GM18873 (cell line): ENCODE measurements around the gene NUB1.

ENCODE experiments used
- ATAC-seq: cut with Tn5 transposase; IDR thresholded peaks from one replicate; pipeline ENCODE4 v1.9.1; 2021; ENCODE audit warnings: mild to moderate bottlenecking, moderate library complexity, moderate number of reproducible peaks; ENCODE audit not compliant: unreplicated experiment, low FRiP score

Gene NUB1

DNA sequence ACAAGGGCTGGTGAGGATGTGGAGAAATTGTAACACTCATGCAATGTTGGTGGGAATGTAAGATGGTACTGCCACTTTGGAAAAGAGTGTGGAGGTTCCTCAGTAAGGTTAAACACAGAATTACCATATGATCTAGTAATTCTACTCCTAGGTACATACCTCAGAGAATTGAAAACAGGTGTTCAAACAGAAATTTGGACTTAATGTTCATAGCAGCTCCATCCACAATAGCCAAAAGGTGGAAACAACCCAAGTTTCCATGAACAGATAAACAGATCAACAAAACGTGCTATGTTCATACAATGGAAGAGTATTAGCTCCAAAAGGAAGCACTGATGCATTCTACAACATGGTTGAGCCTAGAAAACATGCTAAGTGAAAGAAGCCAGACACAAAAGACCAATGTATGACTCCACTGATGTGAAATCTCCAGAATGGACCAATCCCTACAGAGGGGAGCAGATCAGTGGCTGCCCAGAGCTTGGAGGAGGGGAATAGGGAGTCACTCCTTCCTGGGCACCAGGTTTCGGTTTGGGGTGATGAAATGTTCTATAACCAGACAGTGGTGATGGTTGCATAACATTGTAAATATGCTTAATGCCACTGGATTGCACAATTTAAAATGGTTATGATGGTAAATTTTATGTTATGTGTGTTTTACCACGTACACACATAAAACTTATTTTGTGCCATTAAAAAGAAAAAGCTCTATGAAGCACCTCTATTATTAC is 73.9 kb downstream of the NUB1 start:
- ATAC-seq, result no peak

DNA sequence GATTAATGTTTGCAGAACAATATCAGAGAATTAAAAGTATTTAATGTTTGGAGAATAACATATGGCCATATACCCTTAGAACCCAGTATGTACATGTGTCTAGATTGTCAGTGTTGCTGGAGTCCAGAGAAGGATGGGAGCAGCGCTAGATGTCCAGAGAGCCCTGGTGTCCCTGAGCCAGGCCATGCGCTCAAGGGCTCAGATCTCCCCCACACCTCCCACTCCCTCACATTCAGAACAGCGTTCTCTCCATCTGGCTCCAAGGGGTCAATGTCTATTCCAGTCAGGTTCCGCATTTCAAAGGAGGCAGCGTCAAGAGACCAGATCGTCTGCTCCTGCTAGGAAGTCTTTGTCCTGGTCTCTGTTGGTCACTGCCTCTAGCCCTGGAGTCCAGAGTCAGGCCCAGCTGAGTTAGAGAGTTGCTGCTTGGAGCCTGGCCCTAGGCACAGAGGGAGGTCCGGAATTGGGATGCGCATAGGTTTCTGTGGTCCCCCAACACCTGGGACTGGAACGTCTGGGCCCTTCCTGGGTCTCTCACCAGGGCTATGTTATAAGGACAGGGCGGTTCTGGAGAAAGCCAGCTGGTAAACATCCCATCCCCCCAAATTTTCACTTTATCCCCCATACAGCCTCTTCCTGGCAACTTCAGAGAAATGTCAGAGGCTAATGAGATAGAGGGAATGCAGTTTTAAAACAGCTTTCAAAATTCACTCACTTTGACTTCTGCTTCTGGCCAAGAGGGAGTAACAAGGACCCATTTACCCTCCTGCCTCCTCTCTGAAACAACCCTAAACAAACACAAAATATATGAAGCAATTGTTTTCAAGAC is 74.7 kb downstream of the NUB1 start:
- ATAC-seq, result no peak

DNA sequence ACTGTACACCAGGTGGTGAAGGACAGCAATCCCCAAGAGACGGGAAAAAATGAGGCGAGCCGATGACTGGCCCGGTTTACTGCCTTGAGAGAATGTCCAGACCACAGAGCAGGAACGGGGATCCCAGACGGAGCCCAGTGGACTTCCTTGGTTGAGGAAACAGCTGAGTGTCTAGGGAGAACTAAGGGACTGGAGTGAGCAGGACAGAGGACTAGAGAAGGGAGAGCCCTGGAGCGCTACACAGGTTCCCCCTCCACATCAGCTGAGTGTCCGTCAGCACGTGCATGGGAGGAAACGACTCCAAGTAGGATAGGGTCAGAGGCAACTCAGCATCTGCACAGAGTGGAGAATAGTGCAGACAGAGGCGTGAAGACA is 75.3 kb downstream of the NUB1 start:
- no peak for ATAC-seq

DNA sequence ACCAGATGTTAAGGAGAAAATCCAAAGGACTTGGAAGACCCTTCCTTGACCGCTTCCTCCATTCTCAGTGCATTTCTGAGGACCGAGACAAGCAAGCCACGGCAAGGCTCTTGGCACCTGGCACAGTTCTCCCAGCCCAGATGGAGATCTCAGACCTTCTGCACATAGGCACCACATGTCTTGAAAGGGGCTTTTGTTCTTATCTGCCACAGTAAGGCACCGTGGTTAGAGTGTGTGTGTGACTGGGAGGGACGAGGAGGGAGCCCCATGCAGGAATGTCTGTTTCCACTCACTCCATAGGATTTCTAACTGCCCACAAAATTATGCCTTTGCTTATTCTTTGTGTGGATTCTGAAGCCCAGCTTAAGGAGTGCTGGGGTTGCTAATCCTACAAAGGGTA is 78.5 kb downstream of the NUB1 start:
- ATAC-seq, result no peak

DNA sequence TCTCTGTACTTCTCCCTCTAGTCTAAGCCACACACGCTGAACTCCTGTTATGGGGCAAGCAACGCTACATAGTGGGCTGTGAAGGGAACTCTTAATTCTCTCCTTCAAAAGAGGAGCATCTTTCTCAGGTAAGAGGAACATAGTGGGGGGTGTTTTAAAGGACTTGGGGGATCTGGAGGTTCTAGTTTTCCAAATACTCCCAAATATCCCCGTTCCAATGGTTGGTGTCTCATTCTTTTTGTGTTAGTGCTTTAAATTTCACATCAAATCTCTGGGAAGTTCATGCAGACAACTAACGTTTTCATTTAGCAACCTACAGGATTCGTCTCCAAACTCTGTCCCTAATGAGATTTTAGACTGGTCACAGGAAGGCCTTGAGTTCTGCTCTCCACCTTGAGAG is 80.6 kb downstream of the NUB1 start:
- no peak for ATAC-seq

DNA sequence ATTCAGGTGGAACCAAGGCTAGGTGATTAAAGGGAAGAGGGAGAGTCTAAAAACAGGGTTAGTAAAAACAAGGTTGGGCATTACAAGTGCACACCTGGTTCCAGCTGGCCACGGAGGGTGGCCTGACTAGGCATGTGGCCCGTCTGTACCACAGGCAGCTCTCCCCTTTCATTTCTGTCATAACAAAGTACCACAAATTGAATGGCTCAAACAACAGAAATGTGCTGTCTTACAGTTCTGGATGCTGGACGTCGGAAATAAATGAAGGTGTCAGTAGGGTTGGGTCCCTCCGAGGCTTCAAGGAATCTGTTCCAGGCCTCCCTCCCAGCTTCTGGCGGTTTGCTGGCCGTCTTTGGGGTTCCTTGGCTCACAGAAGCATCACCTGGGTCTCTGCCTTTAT is 81.6 kb downstream of the NUB1 start:
- no peak for ATAC-seq

DNA sequence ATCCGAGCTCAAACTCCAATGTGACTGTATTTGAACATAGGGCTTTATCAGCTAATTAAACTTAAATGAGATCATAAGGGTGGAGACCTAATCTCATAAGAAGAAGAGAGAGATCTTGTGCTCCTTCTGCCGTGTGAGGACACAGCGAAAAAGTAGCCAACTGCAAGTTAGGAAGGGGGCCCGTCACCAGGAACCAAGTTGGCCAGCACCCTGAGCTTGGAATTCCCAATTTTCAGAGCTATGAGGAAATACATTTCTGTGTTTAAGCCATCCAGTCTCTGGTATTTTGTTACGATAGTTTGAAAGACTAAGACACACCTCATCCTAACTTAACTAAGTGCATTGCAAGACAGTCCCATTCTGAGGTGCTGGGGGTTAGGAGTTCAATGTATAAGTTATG is 82.3 kb downstream of the NUB1 start:
- ATAC-seq, result no peak

DNA sequence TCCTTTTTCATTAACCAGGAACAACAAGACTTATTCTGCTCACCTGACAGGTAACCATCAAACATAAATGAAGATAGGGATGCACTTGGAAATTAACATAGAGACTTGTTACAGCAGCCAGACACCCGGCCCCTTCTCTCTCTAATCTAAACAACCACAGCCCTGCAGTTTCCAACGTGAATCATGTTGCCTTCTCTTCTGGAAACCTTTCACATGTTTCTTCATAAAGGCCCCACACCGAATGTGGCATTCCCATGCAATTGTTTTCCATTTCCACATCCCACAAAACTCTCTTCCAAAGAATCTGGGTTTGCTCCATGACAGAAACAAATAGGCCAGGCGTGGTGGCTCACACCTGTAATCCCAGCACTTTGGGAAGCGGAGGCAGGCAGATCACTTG is 83.2 kb downstream of the NUB1 start:
- no peak for ATAC-seq

DNA sequence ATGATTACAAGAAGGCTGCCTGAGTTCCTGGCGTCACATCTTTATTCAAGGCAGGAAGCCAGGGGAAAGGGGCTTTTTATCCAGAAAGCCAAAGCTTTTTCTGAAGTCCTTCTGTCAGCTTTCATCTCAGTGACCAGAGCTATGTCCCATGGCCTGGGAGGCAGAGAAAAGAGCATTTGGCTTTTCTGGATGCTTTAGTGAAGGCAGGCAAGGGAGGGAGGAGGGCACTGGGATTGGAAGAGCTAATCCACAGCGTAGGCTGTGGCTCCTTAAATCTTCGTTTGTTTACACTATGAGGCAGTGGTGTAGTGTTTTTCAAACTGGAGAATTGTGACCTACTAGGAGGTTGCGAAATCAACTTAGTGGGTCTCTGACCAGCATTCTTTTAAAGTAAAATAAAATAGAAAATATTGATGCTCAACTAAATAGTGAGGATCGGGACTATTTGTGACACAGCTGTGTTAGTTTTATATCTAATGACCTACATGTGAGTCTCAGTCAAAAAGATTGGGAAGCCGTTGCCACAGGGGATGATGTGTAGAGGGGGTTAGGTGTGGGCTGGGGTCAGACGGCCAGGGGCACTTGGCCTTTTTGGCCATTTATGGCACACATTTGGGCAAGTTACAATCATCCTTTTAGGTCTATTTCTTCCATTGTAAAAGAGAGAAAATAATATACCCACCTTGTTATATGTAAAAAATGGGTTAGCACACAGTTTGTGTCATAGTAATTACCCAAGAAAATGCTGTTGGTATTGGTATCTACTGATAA is 84.2 kb downstream of the NUB1 start:
- ATAC-seq, result no peak

DNA sequence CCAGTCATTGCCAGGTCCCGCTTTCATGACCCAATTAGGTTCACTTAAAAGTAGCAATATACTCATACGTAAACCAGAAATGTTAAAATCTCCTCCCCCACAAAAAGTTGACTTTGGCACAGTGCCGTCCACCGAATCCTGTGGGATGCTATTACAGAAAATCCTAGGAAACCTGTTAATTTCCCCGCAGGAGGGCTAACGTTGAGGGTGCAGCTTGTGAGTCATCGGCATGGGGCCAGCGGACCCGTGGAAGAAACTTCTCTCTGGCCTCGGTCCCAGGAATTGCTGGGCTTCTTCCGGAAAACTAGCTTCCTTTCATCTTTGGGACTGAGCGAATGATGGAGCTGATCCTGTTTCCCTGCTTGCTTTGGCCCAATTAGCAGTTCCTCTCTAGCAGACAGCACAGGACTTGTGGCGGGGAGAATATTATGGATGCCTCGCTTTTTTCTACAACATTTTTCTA is 84.9 kb downstream of the NUB1 start:
- no peak for ATAC-seq

DNA sequence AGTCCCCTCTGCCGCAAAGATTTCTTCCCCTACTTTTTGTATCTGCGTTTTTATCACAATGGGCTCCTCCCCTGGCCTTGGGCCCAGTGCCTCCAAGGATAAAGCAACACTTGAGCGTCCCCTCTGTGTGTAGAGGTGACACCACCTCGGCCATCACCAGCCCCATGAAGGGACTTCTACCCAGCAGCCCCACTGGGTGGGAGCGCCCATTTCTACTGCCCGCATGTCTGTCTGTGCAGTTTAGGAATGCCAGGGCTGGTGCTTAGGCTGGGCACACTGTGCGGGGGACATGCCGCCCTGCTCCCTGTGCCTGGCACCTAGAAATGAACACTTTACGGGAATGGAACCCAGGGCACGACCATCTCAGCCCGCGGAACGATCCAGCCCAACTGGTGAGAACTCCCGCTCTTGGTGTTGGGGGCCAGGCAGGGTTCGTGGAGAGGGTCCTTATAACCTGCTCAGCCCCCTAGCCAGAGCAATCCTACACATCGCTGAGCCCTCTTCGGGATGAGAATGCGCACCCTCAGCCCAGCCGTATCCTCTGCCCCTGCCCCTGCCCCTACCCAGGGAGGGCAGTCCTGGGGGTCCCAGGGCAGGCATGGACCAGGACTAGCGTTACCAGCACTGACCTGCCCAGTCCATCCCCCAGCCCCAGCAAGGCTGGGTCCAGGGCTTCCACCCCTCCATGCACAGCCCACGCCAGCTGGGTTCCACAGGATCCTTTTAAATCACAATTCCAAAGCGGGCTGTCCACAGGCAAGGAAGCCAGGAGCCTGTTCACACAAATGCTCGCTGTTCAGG is 85.5 kb downstream of the NUB1 start:
- ATAC-seq, result no peak

DNA sequence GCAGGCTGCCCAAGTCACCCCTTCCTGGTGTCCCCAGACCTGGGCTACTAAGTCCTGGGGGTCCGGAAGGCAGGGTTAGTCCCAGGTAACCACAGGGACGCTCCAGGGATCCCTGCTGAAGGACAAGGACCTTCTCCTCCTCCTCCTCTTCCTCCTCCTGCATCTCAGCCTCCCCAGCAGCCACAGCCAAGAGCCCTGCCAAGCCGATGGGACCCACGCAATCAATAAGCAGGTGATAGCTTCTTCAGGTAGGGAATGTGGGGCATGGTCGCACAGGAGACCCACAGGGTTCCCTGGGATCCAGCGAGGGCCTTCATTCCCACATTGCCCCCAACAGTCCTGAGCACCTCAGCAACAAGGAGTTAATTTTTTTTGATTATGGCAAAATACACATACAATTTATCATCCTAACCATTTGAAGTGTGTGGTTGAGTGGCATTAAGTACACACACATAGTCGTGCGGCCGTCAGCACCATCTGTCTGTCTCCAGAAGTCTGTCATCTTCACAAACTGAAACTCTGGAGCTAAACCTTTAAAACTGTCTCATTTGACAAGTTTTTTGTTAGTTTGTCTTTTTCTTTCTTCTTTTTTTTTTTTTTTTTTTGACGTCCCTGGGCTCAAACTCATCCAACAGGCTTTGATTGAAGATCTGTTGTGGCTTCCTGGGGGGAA is 86.2 kb downstream of the NUB1 start:
- no peak for ATAC-seq
